HG02759 (cell line): ENCODE results near the gene PCDHGA5.
"Not testable (repeated sequence)": the region's sequence is repeated elsewhere in the genome, so short reads cannot be mapped to it uniquely, and the experiment has no call there.

ENCODE experiments used
- ATAC-seq: cut with Tn5 transposase; IDR thresholded peaks from one replicate; pipeline ENCODE4 v1.9.1; 2021; ENCODE audit warnings: mild to moderate bottlenecking, moderate library complexity; ENCODE audit not compliant: unreplicated experiment

The PCDHGA5 gene

DNA sequence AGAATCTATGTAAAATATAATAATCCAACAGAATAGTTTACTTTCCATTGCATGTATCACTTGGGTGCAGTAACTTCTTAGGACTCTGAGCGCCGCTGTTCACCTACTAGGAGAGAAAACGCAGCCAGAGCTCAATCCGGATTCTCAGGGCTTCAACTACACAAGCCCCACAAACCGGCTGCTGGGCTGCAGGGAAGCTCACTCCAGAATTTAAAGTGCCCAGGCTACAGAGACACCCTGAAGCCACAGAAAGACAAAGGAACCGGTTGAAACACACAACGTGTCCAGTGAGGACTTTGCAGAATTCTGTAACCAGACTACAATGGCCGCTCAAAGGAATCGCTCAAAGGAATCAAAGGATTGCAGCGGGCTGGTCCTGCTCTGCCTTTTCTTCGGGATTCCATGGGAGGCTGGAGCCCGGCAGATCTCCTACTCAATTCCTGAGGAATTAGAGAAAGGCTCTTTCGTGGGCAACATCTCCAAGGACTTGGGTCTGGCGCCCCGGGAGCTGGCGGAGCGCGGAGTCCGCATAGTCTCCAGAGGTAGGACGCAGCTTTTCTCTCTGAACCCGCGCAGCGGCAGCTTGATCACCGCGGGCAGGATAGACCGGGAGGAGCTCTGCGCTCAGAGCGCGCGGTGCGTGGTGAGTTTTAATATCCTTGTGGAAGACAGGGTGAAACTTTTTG is 49.0 kb downstream of the PCDHGA5 start, which contains the start of gene PCDHGA10:
PCDHGA10 (plus strand) TSS at position 134 of the 686 bp plus-strand sequence; CDS start at position 323, 189 bp downstream.
- ATAC-seq, result peak; percentile 79

DNA sequence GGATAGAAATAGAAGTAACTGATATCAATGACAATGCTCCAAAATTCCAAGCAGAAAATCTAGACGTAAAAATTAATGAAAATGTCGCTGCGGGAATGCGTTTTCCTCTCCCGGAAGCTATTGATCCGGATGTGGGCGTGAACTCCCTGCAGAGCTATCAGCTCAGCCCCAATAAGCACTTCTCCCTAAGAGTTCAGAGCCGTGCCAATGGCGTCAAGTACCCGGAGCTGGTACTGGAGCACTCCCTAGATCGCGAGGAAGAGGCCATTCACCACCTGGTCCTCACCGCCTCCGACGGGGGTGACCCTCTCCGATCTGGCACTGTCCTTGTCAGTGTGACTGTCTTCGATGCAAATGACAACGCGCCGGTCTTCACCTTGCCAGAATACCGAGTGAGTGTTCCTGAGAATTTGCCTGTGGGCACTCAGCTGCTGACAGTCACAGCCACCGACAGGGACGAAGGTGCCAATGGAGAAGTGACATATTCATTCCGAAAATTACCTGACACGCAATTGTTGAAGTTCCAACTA is 49.6 kb downstream of the PCDHGA5 start:
- ATAC-seq, result peak; percentile 34

DNA sequence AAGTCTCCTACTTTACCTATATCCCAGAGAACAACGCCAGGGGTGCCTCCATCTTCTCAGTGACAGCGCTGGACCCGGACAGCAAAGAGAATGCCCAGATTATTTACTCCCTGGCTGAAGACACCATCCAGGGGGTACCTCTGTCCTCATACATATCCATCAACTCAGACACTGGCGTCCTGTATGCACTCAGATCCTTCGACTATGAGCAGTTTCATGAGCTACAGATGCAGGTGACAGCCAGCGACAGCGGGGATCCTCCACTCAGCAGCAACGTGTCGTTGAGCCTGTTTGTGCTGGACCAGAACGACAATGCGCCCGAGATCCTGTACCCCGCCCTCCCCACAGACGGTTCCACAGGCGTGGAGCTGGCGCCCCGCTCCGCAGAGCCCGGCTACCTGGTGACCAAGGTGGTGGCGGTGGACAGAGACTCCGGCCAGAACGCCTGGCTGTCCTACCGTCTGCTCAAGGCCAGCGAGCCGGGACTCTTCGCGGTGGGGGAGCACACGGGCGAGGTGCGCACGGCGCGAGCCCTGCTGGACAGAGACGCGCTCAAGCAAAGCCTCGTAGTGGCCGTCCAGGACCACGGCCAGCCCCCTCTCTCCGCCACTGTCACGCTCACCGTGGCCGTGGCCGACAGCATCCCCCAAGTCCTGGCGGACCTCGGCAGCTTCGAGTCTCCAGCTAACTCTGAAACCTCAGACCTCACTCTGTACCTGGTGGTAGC is 50.7 kb downstream of the PCDHGA5 start:
- not testable (repeated sequence) for ATAC-seq

DNA sequence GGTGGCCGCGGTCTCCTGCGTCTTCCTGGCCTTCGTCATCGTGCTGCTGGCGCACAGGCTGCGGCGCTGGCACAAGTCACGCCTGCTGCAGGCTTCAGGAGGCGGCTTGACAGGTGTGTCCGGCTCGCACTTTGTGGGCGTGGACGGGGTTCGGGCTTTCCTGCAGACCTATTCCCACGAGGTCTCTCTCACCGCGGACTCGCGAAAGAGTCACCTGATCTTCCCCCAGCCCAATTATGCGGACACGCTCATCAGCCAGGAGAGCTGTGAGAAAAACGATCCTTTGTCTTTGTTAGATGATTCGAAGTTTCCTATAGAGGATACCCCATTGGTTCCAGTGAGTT is 51.3 kb downstream of the PCDHGA5 start:
- ATAC-seq, result not testable (repeated sequence)
